Measurements from ENCODE around the gene DCUN1D2. TPM values are rescaled to one million over a fixed set of nuclear protein-coding genes. Genes with fewer than 3 reads are reported as not detected.
A peak's percentile ranks its signal among the peaks of the same experiment; 100 is the strongest.

DCUN1D2 gene
- total RNA-seq, 4 donors from 2014 or later = 12.0 to 35.2 (median 18.9) TPM

GRCh38 chr13:113447596-113447995 lies 42.9 kb downstream of the DCUN1D2 start:
- 86 to 96% methylated on average over 6 of the region's 6 CpGs for WGBS, 2 donors
- no peak overlapping the region for H3K4me3 ChIP-seq (ENCODE audit: low read depth, poor library complexity, severe bottlenecking)
- intact Hi-C loops (cut with DNase I; ENCODE audit: low total_unique reads) = no loop called here
- TF ChIP-seq POLR2A (IDR thresholded peaks at IDR 0.05) = no peak
- no peak for TF ChIP-seq CTCF (IDR thresholded peaks at IDR 0.05)
- DNase-seq (ENCODE audit: low spot score in 2 of 2) = no peak

- intact Hi-C loops (cut with DNase I; ENCODE audit: low total_unique reads) = no loop called here
- H3K4me3 ChIP-seq (ENCODE audit: low read depth, poor library complexity, severe bottlenecking) = no peak overlapping the region
- no peak for DNase-seq (ENCODE audit: low spot score in 2 of 2)
- TF ChIP-seq POLR2A (IDR thresholded peaks at IDR 0.05) (no peak), CTCF (IDR thresholded peaks at IDR 0.05) (no peak)
- 82 to 91% methylated on average over 6 to 9 of the region's 9 CpGs for WGBS, 2 donors
Observed at GRCh38 chr13:113446488-113446854, 44.0 kb downstream of the DCUN1D2 start.

GRCh38 chr13:113445791-113446487 lies 44.6 kb downstream of the DCUN1D2 start:
- no peak for TF ChIP-seq POLR2A (IDR thresholded peaks at IDR 0.05)
- no peak for TF ChIP-seq CTCF (IDR thresholded peaks at IDR 0.05)
- no peak overlapping the region for H3K4me3 ChIP-seq (ENCODE audit: low read depth, poor library complexity, severe bottlenecking)
- intact Hi-C loops (cut with DNase I; ENCODE audit: low total_unique reads) = no loop called here
- peak in 1 of 2 donors; percentile 82 for DNase-seq (ENCODE audit: low spot score in 2 of 2)
- 53 to 54% methylated on average over 13 to 18 of the region's 19 CpGs for WGBS, 2 donors

- DNase-seq (ENCODE audit: low spot score in 2 of 2) = no peak
- TF ChIP-seq POLR2A (IDR thresholded peaks at IDR 0.05) = no peak
- TF ChIP-seq CTCF (IDR thresholded peaks at IDR 0.05) = no peak
- no peak overlapping the region for H3K4me3 ChIP-seq (ENCODE audit: low read depth, poor library complexity, severe bottlenecking)
- 93 to 96% methylated on average over 15 of the region's 15 CpGs for WGBS, 2 donors
- intact Hi-C loops (cut with DNase I; ENCODE audit: low total_unique reads) = no loop called here
Observed at GRCh38 chr13:113443991-113444390, 46.5 kb downstream of the DCUN1D2 start.

- H3K4me3 ChIP-seq (ENCODE audit: low read depth, poor library complexity, severe bottlenecking) = no peak overlapping the region
- TF ChIP-seq CTCF (IDR thresholded peaks at IDR 0.05) (no peak), POLR2A (IDR thresholded peaks at IDR 0.05) (no peak)
- intact Hi-C loops (cut with DNase I; ENCODE audit: low total_unique reads) = no loop called here
- 92 to 100% methylated on average over 1 of the region's 1 CpG for WGBS, 2 donors
- DNase-seq (ENCODE audit: low spot score in 2 of 2) = no peak
Observed at GRCh38 chr13:113442985-113443362, 47.5 kb downstream of the DCUN1D2 start.
